ENCODE measurements around the gene MICALL1. TPM values are rescaled to one million over a fixed set of nuclear protein-coding genes. Genes with fewer than 3 reads are reported as not detected.

MICALL1 gene
- total RNA-seq: 115 and 140 TPM in 2 replicates

GRCh38 chr22:37905534-37906363 is at the start of gene MICALL1:
Gene MICALL1 (plus strand): TSS chr22:37906297. CDS start chr22:37906423, 126 bp downstream.
- no peak for DNase-seq (ENCODE audit: low read depth)
- Histone ChIP-seq H3K4me3 (ENCODE audit: low read depth, low read length) (peak within 1 kb of the TSS; percentile 76), H3K27me3 (ENCODE audit: control insufficient read depth, insufficient read depth, low read length) (no peaks in the 10 kb centered on the region), H3K36me3 (ENCODE audit: control insufficient read depth, insufficient read depth, low read length) (no peaks in the 10 kb centered on the region)
- TF ChIP-seq, protein P1, sequence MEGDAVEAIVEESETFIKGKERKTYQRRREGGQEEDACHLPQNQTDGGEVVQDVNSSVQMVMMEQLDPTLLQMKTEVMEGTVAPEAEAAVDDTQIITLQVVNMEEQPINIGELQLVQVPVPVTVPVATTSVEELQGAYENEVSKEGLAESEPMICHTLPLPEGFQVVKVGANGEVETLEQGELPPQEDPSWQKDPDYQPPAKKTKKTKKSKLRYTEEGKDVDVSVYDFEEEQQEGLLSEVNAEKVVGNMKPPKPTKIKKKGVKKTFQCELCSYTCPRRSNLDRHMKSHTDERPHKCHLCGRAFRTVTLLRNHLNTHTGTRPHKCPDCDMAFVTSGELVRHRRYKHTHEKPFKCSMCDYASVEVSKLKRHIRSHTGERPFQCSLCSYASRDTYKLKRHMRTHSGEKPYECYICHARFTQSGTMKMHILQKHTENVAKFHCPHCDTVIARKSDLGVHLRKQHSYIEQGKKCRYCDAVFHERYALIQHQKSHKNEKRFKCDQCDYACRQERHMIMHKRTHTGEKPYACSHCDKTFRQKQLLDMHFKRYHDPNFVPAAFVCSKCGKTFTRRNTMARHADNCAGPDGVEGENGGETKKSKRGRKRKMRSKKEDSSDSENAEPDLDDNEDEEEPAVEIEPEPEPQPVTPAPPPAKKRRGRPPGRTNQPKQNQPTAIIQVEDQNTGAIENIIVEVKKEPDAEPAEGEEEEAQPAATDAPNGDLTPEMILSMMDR (IDR thresholded peaks at IDR 0.05; ENCODE audit: insufficient read depth, low read length, poor library complexity, severe bottlenecking): no peak

DNA sequence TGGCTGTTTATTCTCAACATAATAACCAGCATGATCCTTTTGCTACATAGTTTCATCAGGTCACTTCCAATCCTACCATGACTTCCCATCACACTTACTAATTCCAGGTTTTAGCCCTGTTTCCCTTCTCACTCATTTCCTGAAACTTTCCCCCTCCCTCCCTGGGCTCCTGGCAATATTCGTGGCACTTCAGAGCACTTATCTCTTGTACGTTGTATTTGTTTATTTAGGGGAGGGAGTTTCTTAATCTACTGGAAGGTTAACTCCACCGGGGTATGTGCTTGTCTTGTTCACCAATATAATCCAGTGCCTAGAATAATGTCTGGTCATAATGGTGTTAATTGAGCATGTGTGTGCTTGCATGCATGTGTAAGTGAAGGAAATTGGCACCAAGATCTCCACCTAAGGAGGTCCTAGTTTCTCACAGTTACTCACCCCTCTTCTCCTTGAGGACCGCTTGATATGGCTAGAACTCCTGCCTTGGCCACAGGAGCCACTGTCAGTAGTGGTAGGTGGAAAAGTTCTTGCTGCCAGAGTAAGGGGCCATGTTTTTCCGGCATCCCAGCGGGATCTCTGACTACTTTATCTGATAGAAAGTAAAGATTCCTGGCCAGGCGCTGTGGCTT is 45.2 kb upstream of the MICALL1 start:
- no peak for DNase-seq (ENCODE audit: low read depth)
- no peaks in the 10 kb centered on the region for H3K36me3 ChIP-seq (ENCODE audit: control insufficient read depth, insufficient read depth, low read length)
- TF ChIP-seq, protein P1 (IDR thresholded peaks at IDR 0.05; ENCODE audit: insufficient read depth, low read length, poor library complexity, severe bottlenecking): no peak
- H3K4me3 ChIP-seq (ENCODE audit: low read depth, low read length): no peak overlapping the region
- H3K27me3 ChIP-seq (ENCODE audit: control insufficient read depth, insufficient read depth, low read length): no peaks in the 10 kb centered on the region

DNA sequence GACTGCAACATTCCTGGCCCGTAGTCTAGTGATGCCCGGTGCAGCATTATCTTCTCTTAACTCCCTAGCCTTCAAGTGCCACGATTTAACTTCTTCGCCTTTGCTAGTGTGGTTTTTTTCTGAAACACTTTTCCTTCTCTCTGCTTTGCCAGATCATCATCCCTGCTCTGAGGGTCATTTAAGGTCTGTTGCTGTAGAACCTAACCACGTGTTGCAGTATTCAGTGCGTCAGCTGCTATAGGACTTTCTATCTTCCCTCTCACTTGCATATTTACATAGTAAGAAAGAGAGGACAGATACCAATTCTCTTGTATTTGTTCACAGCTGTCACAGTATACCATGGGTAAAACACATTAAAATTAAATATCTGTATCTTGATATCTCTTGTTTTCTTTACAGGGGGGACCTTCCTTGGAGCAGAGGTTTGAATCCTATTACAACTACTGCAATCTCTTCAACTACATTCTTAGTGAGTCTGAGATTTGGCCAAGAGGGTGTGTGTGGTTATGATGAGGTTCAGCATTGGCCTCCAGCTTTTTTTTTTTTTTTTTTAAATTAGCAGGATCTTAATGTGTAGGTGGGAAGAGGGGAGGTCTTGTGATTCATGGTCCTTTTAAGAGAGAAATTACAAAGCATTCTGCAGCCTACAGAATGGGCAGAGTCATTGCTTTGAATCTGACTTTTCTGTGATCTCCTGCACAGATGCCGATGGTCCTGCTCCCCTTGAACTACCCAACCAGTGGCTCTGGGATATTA is 43.3 kb upstream of the MICALL1 start:
- no peak for DNase-seq (ENCODE audit: low read depth)
- TF ChIP-seq, protein P1 (IDR thresholded peaks at IDR 0.05; ENCODE audit: insufficient read depth, low read length, poor library complexity, severe bottlenecking): no peak
- Histone ChIP-seq H3K27me3 (ENCODE audit: control insufficient read depth, insufficient read depth, low read length) (no peaks in the 10 kb centered on the region), H3K36me3 (ENCODE audit: control insufficient read depth, insufficient read depth, low read length) (no peaks in the 10 kb centered on the region), H3K4me3 (ENCODE audit: low read depth, low read length) (no peak overlapping the region)

DNA sequence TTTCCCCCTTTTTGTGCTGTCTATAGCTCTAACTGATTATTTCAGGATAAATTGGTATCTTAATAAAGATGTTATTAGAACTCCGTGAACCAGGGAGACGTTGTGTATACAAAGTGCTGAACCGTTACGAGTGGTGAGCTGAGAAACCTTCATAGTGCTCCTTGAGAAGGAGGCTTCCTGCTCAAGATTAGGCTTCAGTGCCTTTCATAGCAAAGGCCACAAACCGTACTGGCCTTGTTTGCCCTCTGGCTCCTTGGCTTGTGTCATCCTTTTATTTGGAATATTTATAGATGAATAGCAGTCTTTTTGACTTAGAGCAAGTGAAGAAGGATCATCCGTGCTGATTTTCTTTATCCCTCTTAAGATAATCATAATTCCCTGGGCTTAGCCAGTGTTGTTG is 40.6 kb upstream of the MICALL1 start:
- Histone ChIP-seq H3K36me3 (ENCODE audit: control insufficient read depth, insufficient read depth, low read length) (peaks cover 2% of the 10 kb centered on the region), H3K4me3 (ENCODE audit: low read depth, low read length) (no peak overlapping the region), H3K27me3 (ENCODE audit: control insufficient read depth, insufficient read depth, low read length) (no peaks in the 10 kb centered on the region)
- TF ChIP-seq, protein P1 (IDR thresholded peaks at IDR 0.05; ENCODE audit: insufficient read depth, low read length, poor library complexity, severe bottlenecking): no peak
- DNase-seq (ENCODE audit: low read depth): no peak

GRCh38 chr22:37870273-37870672 is 35.8 kb upstream of the MICALL1 start:
- Histone ChIP-seq H3K4me3 (ENCODE audit: low read depth, low read length) (no peak overlapping the region), H3K36me3 (ENCODE audit: control insufficient read depth, insufficient read depth, low read length) (peaks cover 4% of the 10 kb centered on the region), H3K27me3 (ENCODE audit: control insufficient read depth, insufficient read depth, low read length) (no peaks in the 10 kb centered on the region)
- TF ChIP-seq, protein P1 (IDR thresholded peaks at IDR 0.05; ENCODE audit: insufficient read depth, low read length, poor library complexity, severe bottlenecking): no peak
- no peak for DNase-seq (ENCODE audit: low read depth)
